Tibial nerve (tissue), 4 donors: ENCODE data around the gene ADH6. TPM values are rescaled to one million over a fixed set of nuclear protein-coding genes. Genes with fewer than 3 reads are reported as not detected.

Source experiments
- DNase-seq, 2 donors: peaks; one replicate each; pipeline ENCODE4 v3.0.0-alpha.2; 2019; ENCODE audit warnings: low spot score in 2 of 2
- H3K27ac ChIP-seq, 4 donors: fragments of 200-600 bp; sonication (generic) in 3 of 4; one replicate each; pipeline ENCODE4 v1.5.1; 2017 to 2019; ENCODE audit warnings: mild to moderate bottlenecking in 1 of 4
- H3K27me3 ChIP-seq, 2 donors: fragments of 200-600 bp; sonication (generic) in 1 of 2; one replicate each; pipeline versions ENCODE4 v1.5.1 to v1.6.0; 2017 to 2019
- H3K36me3 ChIP-seq, 3 donors: fragments of 200-600 bp; sonication (generic); one replicate each; pipeline ENCODE4 v1.5.1; 2018 to 2019
- H3K4me1 ChIP-seq, 4 donors: fragments of 200-600 bp; sonication (generic) in 3 of 4; one replicate each; pipeline ENCODE4 v1.5.1; 2017 to 2019
- H3K4me3 ChIP-seq, 4 donors: fragments of 200-600 bp; sonication (generic) in 3 of 4; one replicate each; pipeline ENCODE4 v1.5.1; 2017 to 2019; ENCODE audit warnings: mild to moderate bottlenecking in 1 of 4, moderate library complexity in 1 of 4
- H3K9me3 ChIP-seq, 4 donors: fragments of 200-600 bp; sonication (generic) in 3 of 4; one replicate each; pipeline ENCODE4 v1.5.1; 2017 to 2019
- EP300 ChIP-seq, 2 donors: sonication (generic); formaldehyde crosslinking; IDR thresholded peaks; one replicate each; pipeline ENCODE4 v1.6.1; 2017; ENCODE audit warnings: antibody characterized with exemption in 2 of 2, mild to moderate bottlenecking in 1 of 2
- POLR2A ChIP-seq, 2 donors: fragments of 450-650 bp; IDR thresholded peaks; one replicate each; pipeline ENCODE4 v1.6.1; 2017; ENCODE audit warnings: antibody characterized with exemption in 2 of 2, mild to moderate bottlenecking in 2 of 2, moderate library complexity in 2 of 2
- WGBS, 2 donors: methylation state at CpG; one replicate each; pipeline ENCODE4 v1.1.5; 2018; 5-methylcytosine and 5-hydroxymethylcytosine counted together
- total RNA-seq, 4 donors: library from RNA; depleted of rRNA; stranded (reverse); fragments of >200 nt; gene quantifications; one replicate each; pipeline ENCODE4 v1.1.0, GENCODE V29; 2016
- TF ChIP-seq, protein P1 (sequence below), 5 experiments: fragments of 200-600 bp in 3 of 5; fragments of 450-650 bp in 2 of 5; sonication (generic) in 3 of 5; IDR thresholded peaks; one replicate each; pipeline ENCODE4 v1.5.1; 2016 to 2019; ENCODE audit warnings: antibody characterized with exemption in 5 of 5, mild to moderate bottlenecking in 3 of 5, moderate library complexity in 2 of 5

ADH6 gene
- total RNA-seq, 4 donors from 2014 or later = not detected

DNA sequence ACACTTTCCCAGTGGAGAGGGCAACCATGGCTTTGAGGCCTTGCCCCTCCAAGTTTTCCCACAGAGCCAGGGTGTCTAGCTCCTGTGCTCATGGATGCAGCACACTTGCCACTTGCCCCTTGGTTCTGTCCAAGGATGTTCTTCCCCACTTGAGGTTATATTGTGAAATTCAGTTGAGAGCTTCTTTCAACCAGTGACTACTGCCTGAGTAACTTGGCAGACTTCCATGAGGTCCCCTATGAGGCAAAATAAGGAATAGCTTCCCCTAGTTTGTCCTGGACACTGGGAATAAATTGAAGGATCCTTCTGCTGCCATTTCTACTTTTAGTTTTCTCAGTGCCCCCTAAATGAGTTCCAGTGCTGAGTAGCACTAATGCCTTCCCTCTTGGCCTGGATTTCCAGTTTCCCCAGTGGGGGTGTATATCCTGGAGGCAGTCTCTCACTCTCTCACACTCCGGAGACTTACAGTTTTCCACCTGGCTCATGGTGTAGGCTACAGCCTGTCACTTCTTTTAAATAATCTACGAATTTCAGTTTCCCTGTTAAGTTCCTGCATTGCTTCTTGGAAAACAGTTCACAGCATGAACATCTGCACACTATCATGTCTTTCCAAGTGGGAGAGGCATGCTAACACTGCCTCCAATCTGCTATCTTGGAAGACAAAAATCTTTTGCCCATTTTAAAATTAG lies 38.5 kb downstream of the ADH6 start:
- DNase-seq = peak in 1 of 2 donors; percentile 52
- peaks cover 0 to 50% (median 0%) of the 10 kb centered on the region in 3 donors for H3K36me3 ChIP-seq
- 57 to 67% methylated on average over 2 of the region's 2 CpGs for WGBS, 2 donors
- no peak overlapping the region for H3K4me3 ChIP-seq
- TF ChIP-seq EP300 (IDR thresholded peaks at IDR 0.05) (no peak), POLR2A (IDR thresholded peaks at IDR 0.05) (no peak)
- TF ChIP-seq, protein P1, sequence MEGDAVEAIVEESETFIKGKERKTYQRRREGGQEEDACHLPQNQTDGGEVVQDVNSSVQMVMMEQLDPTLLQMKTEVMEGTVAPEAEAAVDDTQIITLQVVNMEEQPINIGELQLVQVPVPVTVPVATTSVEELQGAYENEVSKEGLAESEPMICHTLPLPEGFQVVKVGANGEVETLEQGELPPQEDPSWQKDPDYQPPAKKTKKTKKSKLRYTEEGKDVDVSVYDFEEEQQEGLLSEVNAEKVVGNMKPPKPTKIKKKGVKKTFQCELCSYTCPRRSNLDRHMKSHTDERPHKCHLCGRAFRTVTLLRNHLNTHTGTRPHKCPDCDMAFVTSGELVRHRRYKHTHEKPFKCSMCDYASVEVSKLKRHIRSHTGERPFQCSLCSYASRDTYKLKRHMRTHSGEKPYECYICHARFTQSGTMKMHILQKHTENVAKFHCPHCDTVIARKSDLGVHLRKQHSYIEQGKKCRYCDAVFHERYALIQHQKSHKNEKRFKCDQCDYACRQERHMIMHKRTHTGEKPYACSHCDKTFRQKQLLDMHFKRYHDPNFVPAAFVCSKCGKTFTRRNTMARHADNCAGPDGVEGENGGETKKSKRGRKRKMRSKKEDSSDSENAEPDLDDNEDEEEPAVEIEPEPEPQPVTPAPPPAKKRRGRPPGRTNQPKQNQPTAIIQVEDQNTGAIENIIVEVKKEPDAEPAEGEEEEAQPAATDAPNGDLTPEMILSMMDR (IDR thresholded peaks at IDR 0.05) = no peak
- no peaks in the 10 kb centered on the region for H3K27me3 ChIP-seq
- peaks cover 0 to 38% (median 8%) of the 10 kb centered on the region in 4 donors for H3K9me3 ChIP-seq
- H3K4me1 ChIP-seq = peaks cover 0 to 11% (median 0%) of the 10 kb centered on the region in 4 donors
- H3K27ac ChIP-seq = no peak overlapping the region

DNA sequence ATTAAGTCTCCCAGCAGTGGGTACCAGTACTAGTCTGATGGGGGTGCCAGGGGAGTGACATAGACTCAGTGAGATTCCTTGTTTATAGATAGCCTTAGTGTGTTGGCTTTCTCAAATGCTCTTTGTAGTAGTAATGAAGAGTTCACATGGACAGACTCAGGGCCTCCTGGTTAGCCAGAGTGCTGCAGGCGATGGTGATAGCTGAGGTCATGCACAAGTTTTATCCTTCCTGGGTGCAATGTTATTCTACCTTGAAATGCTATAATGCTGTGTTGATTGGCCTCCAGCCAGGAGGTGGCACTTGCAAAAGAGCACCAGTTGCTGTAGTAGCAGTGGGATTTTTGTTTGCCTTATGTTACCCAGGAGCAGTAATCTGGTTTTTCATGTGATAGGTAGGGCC lies 39.4 kb downstream of the ADH6 start:
- 92 to 100% methylated on average over 1 of the region's 1 CpG for WGBS, 2 donors
- TF ChIP-seq, protein P1 (IDR thresholded peaks at IDR 0.05) = no peak
- TF ChIP-seq EP300 (IDR thresholded peaks at IDR 0.05) (no peak), POLR2A (IDR thresholded peaks at IDR 0.05) (no peak)
- DNase-seq = no peak
- H3K9me3 ChIP-seq = peaks cover 0 to 30% (median 8%) of the 10 kb centered on the region in 4 donors
- peaks cover 0 to 50% (median 0%) of the 10 kb centered on the region in 3 donors for H3K36me3 ChIP-seq
- H3K4me1 ChIP-seq = peaks cover 0 to 11% (median 0%) of the 10 kb centered on the region in 4 donors
- H3K27me3 ChIP-seq = no peaks in the 10 kb centered on the region
- H3K27ac ChIP-seq = no peak overlapping the region
- H3K4me3 ChIP-seq = no peak overlapping the region

DNA sequence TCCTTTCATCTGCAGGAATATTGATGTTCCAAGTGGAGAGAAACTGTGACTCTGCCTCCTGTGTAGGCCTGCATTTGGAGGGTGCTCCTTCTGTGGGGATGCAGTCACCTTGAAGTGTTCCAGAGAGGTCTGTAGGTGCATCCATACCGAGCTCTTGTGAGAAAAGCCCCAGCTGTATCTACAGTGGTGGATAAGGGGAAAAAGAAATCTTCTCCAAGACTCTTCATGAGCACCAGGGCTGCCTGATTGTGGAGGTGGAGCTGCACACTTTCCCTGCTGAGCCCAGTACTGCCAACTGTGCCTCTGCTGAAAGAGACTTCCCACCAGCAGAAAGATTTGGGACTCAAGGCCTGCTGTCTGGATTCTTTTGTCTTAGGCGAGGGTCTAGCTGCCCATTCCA lies 39.9 kb downstream of the ADH6 start:
- Histone ChIP-seq H3K4me3 (no peak overlapping the region), H3K4me1 (peaks cover 0 to 11% (median 0%) of the 10 kb centered on the region in 4 donors), H3K27ac (no peak overlapping the region), H3K36me3 (peaks cover 0 to 50% (median 0%) of the 10 kb centered on the region in 3 donors), H3K27me3 (no peaks in the 10 kb centered on the region), H3K9me3 (peaks cover 0 to 28% (median 8%) of the 10 kb centered on the region in 4 donors)
- 58 to 91% methylated on average over 1 of the region's 2 CpGs for WGBS, 2 donors
- no peak for DNase-seq
- TF ChIP-seq, protein P1 (IDR thresholded peaks at IDR 0.05) = no peak
- TF ChIP-seq POLR2A (IDR thresholded peaks at IDR 0.05) (no peak), EP300 (IDR thresholded peaks at IDR 0.05) (no peak)

DNA sequence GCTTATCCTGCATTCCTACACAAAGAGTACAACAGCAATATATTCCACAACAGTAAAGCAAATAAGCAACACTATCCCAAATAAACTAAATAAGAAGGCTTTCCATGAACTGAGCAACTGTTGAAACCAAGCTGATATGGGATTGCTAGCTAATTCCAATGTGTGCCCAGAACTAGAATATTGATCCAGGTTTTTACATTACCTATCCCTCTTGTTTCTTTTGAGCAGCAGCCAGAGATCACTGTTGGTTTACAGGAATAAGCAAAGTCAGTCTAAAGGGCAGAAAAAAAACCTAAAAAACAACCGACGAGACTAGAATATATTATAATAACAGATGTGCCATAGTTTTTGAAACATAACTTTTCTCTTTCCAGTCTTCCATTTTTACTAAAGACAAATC lies 52.5 kb downstream of the ADH6 start:
- no peak overlapping the region for H3K4me3 ChIP-seq
- peaks cover 0 to 13% (median 4%) of the 10 kb centered on the region in 4 donors for H3K9me3 ChIP-seq
- no peak overlapping the region for H3K27ac ChIP-seq
- no peak for DNase-seq
- peaks cover 0 to 12% (median 0%) of the 10 kb centered on the region in 3 donors for H3K36me3 ChIP-seq
- H3K27me3 ChIP-seq = no peaks in the 10 kb centered on the region
- no peak for TF ChIP-seq POLR2A (IDR thresholded peaks at IDR 0.05)
- no peak for TF ChIP-seq EP300 (IDR thresholded peaks at IDR 0.05)
- TF ChIP-seq, protein P1 (IDR thresholded peaks at IDR 0.05) = no peak
- no peaks in the 10 kb centered on the region for H3K4me1 ChIP-seq
- 41 to 73% methylated on average over 2 of the region's 2 CpGs for WGBS, 2 donors

DNA sequence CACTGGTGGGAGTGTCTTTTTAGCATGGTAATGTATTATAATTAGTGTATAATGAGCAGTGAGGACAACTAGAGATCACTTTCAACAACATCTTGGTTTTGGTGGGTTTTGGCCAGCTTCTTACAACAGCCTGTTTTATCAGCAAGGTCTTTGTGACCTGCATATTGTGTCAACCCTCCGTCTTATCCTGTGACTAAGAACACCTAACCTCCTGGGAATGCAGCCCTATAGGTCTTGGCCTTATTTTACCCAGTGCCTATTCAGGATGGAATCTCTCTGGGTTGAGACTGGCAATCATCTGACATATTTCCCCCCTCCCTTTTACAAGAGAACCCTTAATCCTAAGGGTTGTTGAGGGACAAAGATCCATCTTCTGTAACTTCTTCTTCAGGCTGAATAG lies 53.1 kb downstream of the ADH6 start:
- peaks cover 0 to 12% (median 0%) of the 10 kb centered on the region in 3 donors for H3K36me3 ChIP-seq
- peaks cover 0 to 13% (median 4%) of the 10 kb centered on the region in 4 donors for H3K9me3 ChIP-seq
- no peak overlapping the region for H3K4me3 ChIP-seq
- no peaks in the 10 kb centered on the region for H3K4me1 ChIP-seq
- no peak for DNase-seq
- TF ChIP-seq, protein P1 (IDR thresholded peaks at IDR 0.05) = no peak
- TF ChIP-seq EP300 (IDR thresholded peaks at IDR 0.05) (no peak), POLR2A (IDR thresholded peaks at IDR 0.05) (no peak)
- no peaks in the 10 kb centered on the region for H3K27me3 ChIP-seq
- H3K27ac ChIP-seq = no peak overlapping the region
- 87 to 94% methylated on average over 1 of the region's 1 CpG for WGBS, 2 donors
